OCI-LY3 (cell line): ENCODE results near the gene BHLHE23.

Experiments used
- CTCF ChIP-seq: fragments of 200-600, 300-600 bp; sonication (generic); IDR thresholded peaks from 2 replicates; pipeline ENCODE4 v1.5.1; 2014; ENCODE audit warnings: antibody characterized with exemption, low read length, low read depth
- EZH2phosphoT487 ChIP-seq: fragments of 200-600 bp; shearing (Covaris generic); IDR thresholded peaks from 2 replicates; pipeline ENCODE4 v1.6.1; 2018; ENCODE audit warnings: antibody characterized with exemption, mixed run types, low read depth

DNA sequence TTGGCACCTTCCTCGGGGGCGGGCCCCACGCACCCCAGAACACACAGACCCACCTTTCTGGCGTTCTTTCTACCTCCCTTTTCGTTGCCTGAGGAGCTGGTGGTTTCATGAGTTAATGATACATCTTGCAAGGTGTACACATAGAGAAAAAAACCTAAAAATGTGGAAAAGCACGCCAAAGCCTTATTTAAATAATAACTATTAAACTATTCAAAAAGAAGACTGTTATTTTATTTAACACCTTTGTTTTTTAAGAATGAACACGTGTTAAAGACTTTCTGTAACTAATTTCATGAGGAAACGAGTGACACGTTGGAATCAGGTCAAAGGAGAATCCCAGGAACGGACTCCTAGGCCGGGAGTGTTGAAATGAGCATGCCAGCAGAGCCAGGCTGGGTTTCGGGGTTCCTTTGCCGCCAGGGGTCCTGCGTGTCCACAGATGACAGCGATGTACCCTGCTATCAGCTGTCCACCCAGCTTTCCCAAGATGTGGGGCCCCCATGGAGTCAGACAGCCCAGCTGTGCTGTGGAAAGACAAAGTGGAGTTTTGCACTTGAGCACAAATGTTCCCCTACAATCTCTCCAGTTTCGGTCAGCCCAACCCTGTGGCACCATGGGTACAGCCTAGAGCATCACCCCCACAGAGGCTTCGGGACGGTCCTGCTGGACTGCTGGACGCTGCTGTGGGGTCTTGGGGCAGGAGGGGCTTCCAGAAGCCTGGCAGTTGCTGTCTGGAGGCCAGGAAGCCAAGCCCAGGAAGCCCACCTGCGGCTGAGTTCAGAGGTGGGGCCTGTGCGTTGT, 38.2 kb downstream of the BHLHE23 start:
- no peak for TF ChIP-seq CTCF
- TF ChIP-seq EZH2phosphoT487, result no peak
